ENCODE measurements around the gene AKIRIN1.
"Not testable (repeated sequence)": the region's sequence is repeated elsewhere in the genome, so short reads cannot be mapped to it uniquely, and the experiment has no call there.

The AKIRIN1 gene

GRCh38 chr1:39046613-39047210 is 55.6 kb downstream of the AKIRIN1 start:
- no peak for DNase-seq

- DNase-seq = no peak
Measured at GRCh38 chr1:39047374-39048229, 56.5 kb downstream of the AKIRIN1 start.

DNA sequence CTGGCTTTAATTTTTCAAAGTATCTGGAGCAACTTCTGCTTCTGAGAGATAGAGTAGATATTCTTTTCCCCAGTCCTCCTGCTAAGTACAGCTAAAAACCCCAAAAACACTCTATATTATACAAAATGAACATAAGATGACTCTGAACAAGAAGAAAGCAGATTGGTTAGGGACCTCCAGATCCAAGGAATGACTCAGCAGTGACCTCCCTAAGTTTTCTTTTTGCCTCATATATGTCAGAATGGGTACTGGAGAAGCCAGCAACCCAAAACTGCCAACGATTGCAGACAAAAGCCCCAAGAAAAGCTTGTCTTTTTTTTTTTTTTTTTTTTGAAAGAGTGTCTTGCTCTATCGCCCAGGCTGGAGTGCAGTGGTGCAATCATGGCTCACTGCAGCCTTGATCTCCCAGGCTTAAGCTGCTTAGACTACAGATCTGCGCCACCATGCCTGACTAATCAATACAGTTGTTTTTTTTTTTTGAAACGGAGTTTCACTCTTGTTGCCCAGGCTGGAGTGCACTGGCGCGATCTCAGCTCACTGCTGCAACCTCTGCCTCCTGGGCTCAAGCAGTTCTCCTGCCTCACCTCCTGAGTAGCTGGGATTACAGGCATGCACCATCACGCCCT is 57.8 kb downstream of the AKIRIN1 start:
- no peak for DNase-seq

DNA sequence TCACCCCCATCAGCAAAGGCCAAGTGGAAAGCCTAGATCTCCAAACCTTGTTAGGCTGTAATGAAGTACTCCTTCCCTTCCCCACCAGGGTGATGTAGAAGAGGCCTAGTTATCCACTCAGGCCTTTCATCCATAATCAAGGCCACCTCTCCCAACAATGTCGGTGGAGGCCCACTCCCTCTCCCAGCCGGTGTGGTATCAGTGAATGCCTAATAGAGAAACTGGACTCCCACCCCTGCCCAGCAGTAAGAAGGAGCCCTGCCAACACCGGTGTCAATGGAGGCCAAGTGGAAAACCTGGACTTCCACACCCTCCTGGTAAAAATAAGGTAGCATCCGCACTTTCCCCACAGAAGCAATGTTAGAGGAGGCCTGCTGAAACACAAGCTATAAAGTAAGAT is 58.9 kb downstream of the AKIRIN1 start:
- no peak for DNase-seq

DNA sequence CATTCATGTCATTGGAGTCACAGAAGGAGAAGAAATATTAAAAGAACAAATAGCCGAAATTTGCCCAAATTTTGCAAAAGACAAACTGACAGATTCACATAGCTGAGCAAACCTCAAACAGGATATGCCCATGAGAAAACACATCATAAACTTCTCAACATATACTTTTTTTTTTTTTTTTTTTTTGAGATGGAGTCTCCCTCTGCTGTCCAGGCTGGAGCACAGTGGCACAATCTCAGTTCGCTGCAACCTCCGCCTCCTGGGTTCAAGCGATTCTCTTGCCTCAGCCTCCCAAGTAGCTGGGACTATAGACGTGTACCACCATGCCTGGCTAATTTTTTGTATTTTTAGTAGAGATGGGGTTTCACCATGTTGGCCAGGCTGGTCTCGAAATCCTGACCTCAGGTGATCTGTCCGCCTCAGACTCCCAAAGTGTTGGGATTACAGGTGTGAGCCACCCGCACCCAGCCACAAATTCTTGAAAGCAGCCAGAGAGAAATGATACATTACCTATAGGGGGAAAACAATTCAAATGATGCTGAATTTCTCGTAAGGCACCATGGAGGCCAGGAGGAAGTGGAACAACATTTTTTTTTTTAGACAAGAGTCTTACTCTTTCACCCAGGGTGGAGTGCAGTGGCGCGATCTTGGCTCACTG is 60.2 kb downstream of the AKIRIN1 start:
- not testable (repeated sequence) for DNase-seq

DNA sequence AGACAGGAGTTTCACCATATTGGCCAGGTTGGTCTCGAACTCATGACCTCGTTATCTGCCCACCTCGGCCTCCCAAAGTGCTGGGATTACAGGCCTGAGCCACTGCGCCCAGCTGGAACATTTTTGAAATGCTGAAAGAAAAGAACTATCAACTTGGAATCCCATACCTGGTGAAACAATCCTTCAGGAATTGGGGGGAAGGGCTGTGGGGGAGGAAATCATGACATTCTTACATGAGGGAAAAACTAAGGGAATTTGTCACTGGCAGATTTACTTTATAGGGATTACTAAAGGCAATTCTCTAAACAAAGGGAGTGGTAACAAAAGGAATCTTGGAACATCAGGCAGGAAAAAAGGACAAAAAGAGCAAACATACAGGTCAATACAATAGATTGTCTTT is 60.9 kb downstream of the AKIRIN1 start:
- DNase-seq = no peak

DNA sequence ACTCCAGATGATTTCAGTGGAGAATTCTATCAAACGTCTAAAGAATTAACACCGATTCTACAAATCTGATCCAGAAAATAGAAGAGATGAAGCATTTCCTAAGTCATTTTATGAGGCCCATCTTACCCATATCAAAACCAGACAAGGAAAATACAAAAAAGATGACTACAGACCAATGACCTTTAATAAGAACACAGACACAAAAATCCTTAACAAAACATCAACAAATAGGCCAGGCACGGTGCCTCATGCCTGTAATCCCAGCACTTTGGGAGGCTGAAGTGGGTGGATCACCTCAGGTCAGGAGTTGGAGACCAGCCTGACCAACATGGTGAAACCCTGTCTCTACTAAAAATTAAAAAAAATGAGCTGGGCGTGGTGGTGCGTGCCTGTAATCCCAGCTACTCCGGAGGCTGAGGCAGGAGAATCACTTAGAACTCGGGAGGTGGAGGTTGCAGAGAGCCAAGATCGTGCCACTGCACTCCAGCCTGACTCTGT is 64.2 kb downstream of the AKIRIN1 start:
- DNase-seq = not testable (repeated sequence)
